DOHH2 (cell line): ENCODE data around the gene NELFA.
"Not testable (repeated sequence)": the region's sequence is repeated elsewhere in the genome, so short reads cannot be mapped to it uniquely, and the experiment has no call there.

Experiments
- H3F3A ChIP-seq: fragments of 200-600 bp; sonication (generic), shearing (Covaris generic); 2 replicates; pipeline ENCODE4 v1.6.0; 2016; ENCODE audit warnings: antibody characterized with exemption, mild to moderate bottlenecking; ENCODE audit not compliant: control insufficient read depth, insufficient read depth
- H3K27ac ChIP-seq: fragments of 200-600 bp; sonication (generic); 2 replicates; pipeline ENCODE4 v1.5.1; 2014; ENCODE audit warnings: low read depth, mild to moderate bottlenecking, low read length, moderate library complexity
- H3K27me3 ChIP-seq: fragments of 200-600 bp; sonication (generic); 2 replicates; pipeline ENCODE4 v1.6.1; 2014; ENCODE audit warnings: mild to moderate bottlenecking, low read length, mixed read lengths; ENCODE audit not compliant: control insufficient read depth
- H3K36me3 ChIP-seq: fragments of 200-600 bp; sonication (generic); 2 replicates; pipeline ENCODE4 v1.6.1; 2014; ENCODE audit warnings: mild to moderate bottlenecking, low read length, moderate library complexity, mixed read lengths; ENCODE audit not compliant: control insufficient read depth
- H3K4me1 ChIP-seq: fragments of 200-600 bp; sonication (generic); 2 replicates; pipeline ENCODE4 v1.6.1; 2014; ENCODE audit warnings: mild to moderate bottlenecking, low read length, mixed read lengths; ENCODE audit not compliant: control insufficient read depth
- H3K4me2 ChIP-seq: fragments of 200-600 bp; sonication (generic); 2 replicates; pipeline ENCODE4 v1.6.0; 2014; ENCODE audit warnings: mild to moderate bottlenecking, low read length, moderate library complexity
- H3K4me3 ChIP-seq: fragments of 200-600 bp; sonication (generic); 2 replicates; pipeline ENCODE4 v1.5.1; 2014; ENCODE audit warnings: mild to moderate bottlenecking, low read length, mixed read lengths
- H3K79me2 ChIP-seq: fragments of 200-600 bp; sonication (generic); 2 replicates; pipeline ENCODE4 v1.6.1; 2014; ENCODE audit warnings: mild to moderate bottlenecking, low read length, mixed read lengths; ENCODE audit not compliant: control insufficient read depth
- H3K9me2 ChIP-seq: fragments of 200-600 bp; sonication (generic); replicated peaks from 2 replicates; pipeline ENCODE4 v1.6.1; 2014; ENCODE audit warnings: mild to moderate bottlenecking, low read length, mixed read lengths; ENCODE audit not compliant: control insufficient read depth
- H3K9me3 ChIP-seq: fragments of 200-600 bp; sonication (generic); 2 replicates; pipeline ENCODE4 v1.6.1; 2014; ENCODE audit warnings: antibody characterized with exemption, low read length, mixed read lengths; ENCODE audit not compliant: control insufficient read depth, insufficient read depth
- H4K20me1 ChIP-seq: fragments of 200-600 bp; sonication (generic); 2 replicates; pipeline ENCODE4 v1.6.0; 2014; ENCODE audit warnings: low read depth, mild to moderate bottlenecking, antibody characterized with exemption, low read length, moderate library complexity; ENCODE audit not compliant: control insufficient read depth, insufficient read depth
- CTCF ChIP-seq: fragments of 200-600 bp; sonication (generic); IDR thresholded peaks from one replicate; pipeline ENCODE4 v1.5.1; 2014; ENCODE audit warnings: antibody characterized with exemption, mild to moderate bottlenecking, low read depth, low read length; ENCODE audit not compliant: poor library complexity, severe bottlenecking
- EZH2phosphoT487 ChIP-seq: fragments of 200-600 bp; sonication (generic); IDR thresholded peaks from 2 replicates; pipeline ENCODE4 v1.6.1; 2017; ENCODE audit warnings: borderline replicate concordance, mild to moderate bottlenecking, antibody characterized with exemption, low read length, moderate library complexity, mixed read lengths

NELFA gene

GRCh38 chr4:2024683-2025082, 15.9 kb upstream of the NELFA start:
- no peaks in the 10 kb centered on the region for H3F3A ChIP-seq

GRCh38 chr4:2021358-2022018, 12.7 kb upstream of the NELFA start:
- H3K4me2 ChIP-seq, H3K4me3 ChIP-seq, H4K20me1 ChIP-seq: not testable (repeated sequence)

More at GRCh38 chr4:2024683-2025082, 15.9 kb upstream of the NELFA start:
- no peaks in the 10 kb centered on the region for H3K9me2 ChIP-seq
- no peak overlapping the region for H3K4me2 ChIP-seq
- no peak overlapping the region for H3K27ac ChIP-seq
- H3K79me2 ChIP-seq, result no peaks in the 10 kb centered on the region
- no peaks in the 10 kb centered on the region for H3K36me3 ChIP-seq
- H3K4me3 ChIP-seq, result no peak overlapping the region
- peaks cover 7% of the 10 kb centered on the region; the same call in 1 of the 2 replicates for H3K9me3 ChIP-seq
- no peaks in the 10 kb centered on the region for H4K20me1 ChIP-seq
- no peaks in the 10 kb centered on the region for H3K4me1 ChIP-seq
- peaks cover 9% of the 10 kb centered on the region; the same call in 1 of the 2 replicates for H3K27me3 ChIP-seq
- TF ChIP-seq CTCF (no peak), EZH2phosphoT487 (no peak)

GRCh38 chr4:2015008-2015407, 6.2 kb upstream of the NELFA start:
- Histone ChIP-seq H3K9me3 (no peaks in the 10 kb centered on the region), H4K20me1 (no peaks in the 10 kb centered on the region), H3F3A (peaks cover 7% of the 10 kb centered on the region), H3K9me2 (no peaks in the 10 kb centered on the region), H3K36me3 (no peaks in the 10 kb centered on the region), H3K4me2 (no peak overlapping the region), H3K79me2 (no peaks in the 10 kb centered on the region), H3K27ac (no peak overlapping the region), H3K4me1 (peaks cover 9% of the 10 kb centered on the region), H3K27me3 (peaks cover 8% of the 10 kb centered on the region), H3K4me3 (no peak overlapping the region)
- TF ChIP-seq EZH2phosphoT487 (no peak), CTCF (no peak)

More at GRCh38 chr4:2021358-2022018, 12.7 kb upstream of the NELFA start:
- not testable (repeated sequence) for H3F3A ChIP-seq, H3K9me2 ChIP-seq, H3K27me3 ChIP-seq, H3K36me3 ChIP-seq, H3K27ac ChIP-seq, H3K9me3 ChIP-seq, H3K4me1 ChIP-seq, H3K79me2 ChIP-seq

- Histone ChIP-seq H3K9me2 (no peaks in the 10 kb centered on the region), H3K36me3 (peaks cover 12% of the 10 kb centered on the region), H4K20me1 (peaks cover 9% of the 10 kb centered on the region; the same call in 1 of the 2 replicates), H3K27ac (no peak overlapping the region), H3K9me3 (no peaks in the 10 kb centered on the region), H3K4me1 (peaks cover 23% of the 10 kb centered on the region), H3K4me3 (no peak overlapping the region), H3K4me2 (no peak overlapping the region), H3K27me3 (peaks cover 8% of the 10 kb centered on the region), H3F3A (peaks cover 7% of the 10 kb centered on the region), H3K79me2 (peaks cover 22% of the 10 kb centered on the region)
- TF ChIP-seq EZH2phosphoT487 (no peak), CTCF (no peak)
These were observed 2.8 kb upstream of the NELFA start for GRCh38 chr4:2011583-2011982.
